Measurements from ENCODE around the gene LANCL2.
"Not testable (repeated sequence)": the region's sequence is repeated elsewhere in the genome, so short reads cannot be mapped to it uniquely, and the experiment has no call there.

Gene LANCL2

DNA sequence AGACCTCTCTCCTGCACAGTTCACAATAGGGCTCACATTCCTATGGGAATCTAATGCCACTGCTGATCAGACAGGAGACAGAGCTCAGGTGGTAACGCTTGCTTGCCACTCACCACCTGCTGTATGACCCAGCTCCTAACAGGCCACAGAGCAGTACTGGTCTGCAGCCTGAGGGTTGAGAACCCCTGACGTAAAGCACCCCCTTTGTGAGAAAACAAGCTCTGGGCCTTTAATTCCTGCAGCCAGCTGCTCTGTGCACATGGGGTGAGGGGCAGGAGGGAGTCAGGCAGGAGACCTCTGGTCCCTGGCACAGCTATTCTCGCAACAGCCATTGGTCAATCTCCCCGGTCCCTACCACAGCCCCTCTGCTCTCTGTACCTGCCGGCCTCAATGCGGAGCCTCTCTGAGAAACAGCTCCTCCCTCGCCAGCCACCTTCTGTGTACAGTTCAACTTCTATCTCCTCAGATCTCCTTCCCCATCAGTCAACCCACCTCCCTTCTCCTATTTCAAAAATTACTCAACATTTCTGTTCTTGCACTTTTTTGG is 102.0 kb downstream of the LANCL2 start:
- H3K36me3 ChIP-seq (ENCODE audit: control insufficient read depth, insufficient read depth, low read length), result peaks cover 1% of the 10 kb centered on the region
- no peak overlapping the region for H3K4me3 ChIP-seq (ENCODE audit: low read length)
- no peaks in the 10 kb centered on the region for H3K27me3 ChIP-seq (ENCODE audit: insufficient read depth, low read length, poor library complexity)
- H3K18ac ChIP-seq (ENCODE audit: low read length), result no peak overlapping the region
- H3K79me2 ChIP-seq (ENCODE audit: control insufficient read depth, insufficient read depth, low read length), result no peaks in the 10 kb centered on the region
- no peak overlapping the region for H4K5ac ChIP-seq (ENCODE audit: low read length)
- no CpG with 5 or more reads among the region's 7 CpGs for WGBS (ENCODE audit: extremely low coverage, insufficient coverage, low lambda C conversion rate)
- no peak overlapping the region for H3K9ac ChIP-seq (ENCODE audit: low read length)
- H2BK15ac ChIP-seq (replicated peaks; ENCODE audit: low read depth), result no peak overlapping the region
- H3K23ac ChIP-seq (ENCODE audit: low read length), result no peak overlapping the region
- H4K8ac ChIP-seq (ENCODE audit: low read depth, low read length), result no peak overlapping the region
- H3K4me2 ChIP-seq (ENCODE audit: low read length), result no peak overlapping the region
- no peaks in the 10 kb centered on the region for H3K79me1 ChIP-seq (ENCODE audit: low read length)
- H3K27ac ChIP-seq (ENCODE audit: low read depth, low read length), result no peak overlapping the region
- H3K4me1 ChIP-seq (ENCODE audit: control insufficient read depth, low read depth, low read length), result no peaks in the 10 kb centered on the region
- no peak overlapping the region for H3K4ac ChIP-seq (ENCODE audit: low read depth, low read length)
- no peak for DNase-seq
- H3K56ac ChIP-seq (ENCODE audit: low read length), result no peak overlapping the region
- H2AK5ac ChIP-seq (ENCODE audit: low read length), result no peak overlapping the region
- H2BK120ac ChIP-seq (ENCODE audit: low read depth, low read length), result no peak overlapping the region
- no peak overlapping the region for H2BK5ac ChIP-seq (ENCODE audit: low read length)

GRCh38 chr7:55468495-55468894 is 103.4 kb downstream of the LANCL2 start:
- no peak for DNase-seq
- no peaks in the 10 kb centered on the region for H3K27me3 ChIP-seq (ENCODE audit: insufficient read depth, low read length, poor library complexity)
- no peak overlapping the region for H4K8ac ChIP-seq (ENCODE audit: low read depth, low read length)
- no peak overlapping the region for H3K4me2 ChIP-seq (ENCODE audit: low read length)
- H3K4ac ChIP-seq (ENCODE audit: low read depth, low read length), result no peak overlapping the region
- no peaks in the 10 kb centered on the region for H3K79me2 ChIP-seq (ENCODE audit: control insufficient read depth, insufficient read depth, low read length)
- H4K5ac ChIP-seq (ENCODE audit: low read length), result no peak overlapping the region
- H2BK120ac ChIP-seq (ENCODE audit: low read depth, low read length), result no peak overlapping the region
- H3K9ac ChIP-seq (ENCODE audit: low read length), result no peak overlapping the region
- H3K23ac ChIP-seq (ENCODE audit: low read length), result no peak overlapping the region
- no peak overlapping the region for H3K27ac ChIP-seq (ENCODE audit: low read depth, low read length)
- H2BK5ac ChIP-seq (ENCODE audit: low read length), result no peak overlapping the region
- no peak overlapping the region for H2BK15ac ChIP-seq (replicated peaks; ENCODE audit: low read depth)
- H2AK5ac ChIP-seq (ENCODE audit: low read length), result no peak overlapping the region
- no peak overlapping the region for H3K18ac ChIP-seq (ENCODE audit: low read length)
- no CpG with 5 or more reads among the region's 8 CpGs for WGBS (ENCODE audit: extremely low coverage, insufficient coverage, low lambda C conversion rate)
- H3K56ac ChIP-seq (ENCODE audit: low read length), result no peak overlapping the region
- H3K4me1 ChIP-seq (ENCODE audit: control insufficient read depth, low read depth, low read length), result no peaks in the 10 kb centered on the region
- H3K79me1 ChIP-seq (ENCODE audit: low read length), result no peaks in the 10 kb centered on the region
- peaks cover 1% of the 10 kb centered on the region for H3K36me3 ChIP-seq (ENCODE audit: control insufficient read depth, insufficient read depth, low read length)
- H3K4me3 ChIP-seq (ENCODE audit: low read length), result no peak overlapping the region

GRCh38 chr7:55469271-55469681 is 104.1 kb downstream of the LANCL2 start:
- Histone ChIP-seq H3K4me2 (ENCODE audit: low read length) (no peak overlapping the region), H2BK15ac (replicated peaks; ENCODE audit: low read depth) (no peak overlapping the region), H3K9ac (ENCODE audit: low read length) (no peak overlapping the region), H3K27me3 (ENCODE audit: insufficient read depth, low read length, poor library complexity) (no peaks in the 10 kb centered on the region), H3K23ac (ENCODE audit: low read length) (no peak overlapping the region), H2AK5ac (ENCODE audit: low read length) (no peak overlapping the region), H3K79me1 (ENCODE audit: low read length) (no peaks in the 10 kb centered on the region), H3K18ac (ENCODE audit: low read length) (no peak overlapping the region), H2BK5ac (ENCODE audit: low read length) (no peak overlapping the region), H4K8ac (ENCODE audit: low read depth, low read length) (no peak overlapping the region), H3K56ac (ENCODE audit: low read length) (no peak overlapping the region), H3K36me3 (ENCODE audit: control insufficient read depth, insufficient read depth, low read length) (peaks cover 1% of the 10 kb centered on the region), H3K4me3 (ENCODE audit: low read length) (no peak overlapping the region), H3K4me1 (ENCODE audit: control insufficient read depth, low read depth, low read length) (no peaks in the 10 kb centered on the region), H3K27ac (ENCODE audit: low read depth, low read length) (no peak overlapping the region), H3K4ac (ENCODE audit: low read depth, low read length) (no peak overlapping the region), H2BK120ac (ENCODE audit: low read depth, low read length) (no peak overlapping the region), H3K79me2 (ENCODE audit: control insufficient read depth, insufficient read depth, low read length) (no peaks in the 10 kb centered on the region), H4K5ac (ENCODE audit: low read length) (no peak overlapping the region)
- WGBS (ENCODE audit: extremely low coverage, insufficient coverage, low lambda C conversion rate), result no CpG with 5 or more reads among the region's 2 CpGs
- no peak for DNase-seq

- Histone ChIP-seq H3K27me3 (ENCODE audit: insufficient read depth, low read length, poor library complexity) (no peaks in the 10 kb centered on the region), H3K18ac (ENCODE audit: low read length) (no peak overlapping the region), H3K4me3 (ENCODE audit: low read length) (no peak overlapping the region), H3K4ac (ENCODE audit: low read depth, low read length) (no peak overlapping the region), H3K4me1 (ENCODE audit: control insufficient read depth, low read depth, low read length) (no peaks in the 10 kb centered on the region), H3K36me3 (ENCODE audit: control insufficient read depth, insufficient read depth, low read length) (peaks cover under 1% of the 10 kb centered on the region), H2BK120ac (ENCODE audit: low read depth, low read length) (no peak overlapping the region), H2BK15ac (replicated peaks; ENCODE audit: low read depth) (no peak overlapping the region), H4K8ac (ENCODE audit: low read depth, low read length) (no peak overlapping the region), H3K56ac (ENCODE audit: low read length) (no peak overlapping the region), H4K5ac (ENCODE audit: low read length) (no peak overlapping the region), H2AK5ac (ENCODE audit: low read length) (no peak overlapping the region), H3K4me2 (ENCODE audit: low read length) (no peak overlapping the region), H3K79me1 (ENCODE audit: low read length) (no peaks in the 10 kb centered on the region), H3K23ac (ENCODE audit: low read length) (no peak overlapping the region), H3K27ac (ENCODE audit: low read depth, low read length) (no peak overlapping the region), H3K9ac (ENCODE audit: low read length) (no peak overlapping the region), H2BK5ac (ENCODE audit: low read length) (no peak overlapping the region), H3K79me2 (ENCODE audit: control insufficient read depth, insufficient read depth, low read length) (no peaks in the 10 kb centered on the region)
- DNase-seq, result no peak
- WGBS (ENCODE audit: extremely low coverage, insufficient coverage, low lambda C conversion rate), result no CpG with 5 or more reads among the region's 3 CpGs
Measured at GRCh38 chr7:55469721-55470120, 104.6 kb downstream of the LANCL2 start.

- no peak overlapping the region for H3K18ac ChIP-seq (ENCODE audit: low read length)
- no peaks in the 10 kb centered on the region for H3K27me3 ChIP-seq (ENCODE audit: insufficient read depth, low read length, poor library complexity)
- no peaks in the 10 kb centered on the region for H3K4me1 ChIP-seq (ENCODE audit: control insufficient read depth, low read depth, low read length)
- no peak overlapping the region for H2BK5ac ChIP-seq (ENCODE audit: low read length)
- whole genome bisulfite sequencing (ENCODE audit: extremely low coverage, insufficient coverage, low lambda C conversion rate), result no CpG with 5 or more reads among the region's 2 CpGs
- no peak overlapping the region for H3K4ac ChIP-seq (ENCODE audit: low read depth, low read length)
- H3K9ac ChIP-seq (ENCODE audit: low read length), result no peak overlapping the region
- H2BK15ac ChIP-seq (replicated peaks; ENCODE audit: low read depth), result no peak overlapping the region
- H3K23ac ChIP-seq (ENCODE audit: low read length), result no peak overlapping the region
- no peak overlapping the region for H2BK120ac ChIP-seq (ENCODE audit: low read depth, low read length)
- no peaks in the 10 kb centered on the region for H3K79me2 ChIP-seq (ENCODE audit: control insufficient read depth, insufficient read depth, low read length)
- H2AK5ac ChIP-seq (ENCODE audit: low read length), result no peak overlapping the region
- no peaks in the 10 kb centered on the region for H3K79me1 ChIP-seq (ENCODE audit: low read length)
- DNase-seq, result no peak
- H3K36me3 ChIP-seq (ENCODE audit: control insufficient read depth, insufficient read depth, low read length), result no peaks in the 10 kb centered on the region
- H4K8ac ChIP-seq (ENCODE audit: low read depth, low read length), result no peak overlapping the region
- no peak overlapping the region for H3K4me3 ChIP-seq (ENCODE audit: low read length)
- H3K4me2 ChIP-seq (ENCODE audit: low read length), result no peak overlapping the region
- H4K5ac ChIP-seq (ENCODE audit: low read length), result no peak overlapping the region
- H3K27ac ChIP-seq (ENCODE audit: low read depth, low read length), result no peak overlapping the region
- no peak overlapping the region for H3K56ac ChIP-seq (ENCODE audit: low read length)
Measured at GRCh38 chr7:55470261-55470660, 105.1 kb downstream of the LANCL2 start.

DNA sequence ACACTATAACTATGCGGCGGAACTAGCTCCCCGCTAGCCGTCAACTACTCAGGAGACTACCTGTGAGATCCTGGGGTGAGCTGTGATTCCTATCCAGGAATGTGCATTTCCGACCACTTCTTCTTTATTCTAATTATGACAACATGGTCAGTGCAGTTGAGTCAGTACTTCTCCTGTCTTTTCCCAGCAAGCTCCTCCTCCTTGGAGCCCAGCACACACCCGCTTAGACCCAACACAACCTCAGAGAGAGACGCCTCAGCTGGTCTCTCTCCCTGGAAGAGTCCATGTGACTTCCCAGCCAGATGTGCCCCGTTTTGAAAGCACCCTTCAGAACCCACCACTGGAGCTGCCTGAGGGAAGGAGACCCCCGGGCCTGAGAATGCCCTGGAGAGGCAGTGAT is 106.5 kb downstream of the LANCL2 start:
- not testable (repeated sequence) for H3K27ac ChIP-seq (ENCODE audit: low read depth, low read length); H2BK15ac ChIP-seq (replicated peaks; ENCODE audit: low read depth); H2BK5ac ChIP-seq (ENCODE audit: low read length); H3K4me1 ChIP-seq (ENCODE audit: control insufficient read depth, low read depth, low read length); H3K4me3 ChIP-seq (ENCODE audit: low read length); H3K9ac ChIP-seq (ENCODE audit: low read length); H4K5ac ChIP-seq (ENCODE audit: low read length); H3K18ac ChIP-seq (ENCODE audit: low read length); H2AK5ac ChIP-seq (ENCODE audit: low read length); DNase-seq; H2BK120ac ChIP-seq (ENCODE audit: low read depth, low read length); H3K4me2 ChIP-seq (ENCODE audit: low read length); H3K4ac ChIP-seq (ENCODE audit: low read depth, low read length); H3K79me2 ChIP-seq (ENCODE audit: control insufficient read depth, insufficient read depth, low read length); H3K79me1 ChIP-seq (ENCODE audit: low read length); H3K36me3 ChIP-seq (ENCODE audit: control insufficient read depth, insufficient read depth, low read length); H3K27me3 ChIP-seq (ENCODE audit: insufficient read depth, low read length, poor library complexity); H4K8ac ChIP-seq (ENCODE audit: low read depth, low read length); H3K23ac ChIP-seq (ENCODE audit: low read length); H3K56ac ChIP-seq (ENCODE audit: low read length)
- no CpG with 5 or more reads among the region's 9 CpGs for WGBS (ENCODE audit: extremely low coverage, insufficient coverage, low lambda C conversion rate)
